ENCODE measurements around the gene CLDN11.

DNA sequence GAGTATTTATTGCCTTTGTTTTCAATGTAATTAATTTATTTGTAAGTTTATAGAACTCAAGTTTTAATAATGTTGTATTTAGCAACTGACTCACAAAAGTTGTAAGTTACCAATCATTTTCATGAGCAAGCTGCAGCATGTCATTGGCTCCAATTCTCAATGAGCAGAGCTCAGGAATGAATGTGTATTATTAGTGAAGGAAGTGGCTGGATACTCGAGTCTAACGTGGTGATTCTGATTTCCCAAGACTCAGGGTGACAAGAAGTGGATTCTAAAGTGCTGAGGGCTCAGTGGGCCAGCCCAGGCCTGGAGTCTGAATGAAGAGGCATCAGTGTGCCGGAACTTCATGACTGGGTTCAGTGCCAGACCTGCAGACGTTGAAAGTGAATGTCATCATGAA lies 39.6 kb downstream of the CLDN11 start:
- no peak for TF ChIP-seq POLR2A (IDR thresholded peaks at IDR 0.05)
- TF ChIP-seq, protein P1, sequence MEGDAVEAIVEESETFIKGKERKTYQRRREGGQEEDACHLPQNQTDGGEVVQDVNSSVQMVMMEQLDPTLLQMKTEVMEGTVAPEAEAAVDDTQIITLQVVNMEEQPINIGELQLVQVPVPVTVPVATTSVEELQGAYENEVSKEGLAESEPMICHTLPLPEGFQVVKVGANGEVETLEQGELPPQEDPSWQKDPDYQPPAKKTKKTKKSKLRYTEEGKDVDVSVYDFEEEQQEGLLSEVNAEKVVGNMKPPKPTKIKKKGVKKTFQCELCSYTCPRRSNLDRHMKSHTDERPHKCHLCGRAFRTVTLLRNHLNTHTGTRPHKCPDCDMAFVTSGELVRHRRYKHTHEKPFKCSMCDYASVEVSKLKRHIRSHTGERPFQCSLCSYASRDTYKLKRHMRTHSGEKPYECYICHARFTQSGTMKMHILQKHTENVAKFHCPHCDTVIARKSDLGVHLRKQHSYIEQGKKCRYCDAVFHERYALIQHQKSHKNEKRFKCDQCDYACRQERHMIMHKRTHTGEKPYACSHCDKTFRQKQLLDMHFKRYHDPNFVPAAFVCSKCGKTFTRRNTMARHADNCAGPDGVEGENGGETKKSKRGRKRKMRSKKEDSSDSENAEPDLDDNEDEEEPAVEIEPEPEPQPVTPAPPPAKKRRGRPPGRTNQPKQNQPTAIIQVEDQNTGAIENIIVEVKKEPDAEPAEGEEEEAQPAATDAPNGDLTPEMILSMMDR (IDR thresholded peaks at IDR 0.05), result no peak

Measured in right lobe of liver (tissue), 4 donors.